Heart right ventricle (tissue), 16 donors: ENCODE results near the gene CFAP61. TPM values are rescaled to one million over a fixed set of nuclear protein-coding genes. Genes with fewer than 3 reads are reported as not detected.

Source experiments
- ATAC-seq, 8 donors: fragments of 200-7000 bp; cut with Tn5 transposase; one replicate each; pipeline ENCODE4 v1.9.1; 2020; ENCODE audit warnings: mild to moderate bottlenecking in 8 of 8, moderate library complexity in 8 of 8, moderate number of reproducible peaks in 1 of 8
- DNase-seq, 2 donors: peaks; one replicate each; pipeline ENCODE4 v3.0.0-alpha.2; 2020
- H3K27ac ChIP-seq, 10 donors: fragments of 200-600 bp; sonication (generic) in 2 of 10; one replicate each; pipeline versions ENCODE4 v1.5.0 to v1.8.0; 2020 to 2022; ENCODE audit warnings: mild to moderate bottlenecking in 3 of 10
- H3K27me3 ChIP-seq, 7 donors: fragments of 200-600 bp; one replicate each; pipeline ENCODE4 v1.8.0; 2021 to 2022; ENCODE audit warnings: mild to moderate bottlenecking in 2 of 7
- H3K36me3 ChIP-seq, 9 donors: fragments of 200-600 bp; sonication (generic) in 1 of 9; one replicate each; pipeline versions ENCODE4 v1.5.0 to v1.8.0; 2020 to 2022; ENCODE audit warnings: mild to moderate bottlenecking in 2 of 9
- H3K4me1 ChIP-seq, 9 donors: fragments of 200-600 bp; sonication (generic) in 1 of 9; one replicate each; pipeline versions ENCODE4 v1.5.0 to v1.8.0; 2020 to 2022; ENCODE audit warnings: mild to moderate bottlenecking in 4 of 9
- H3K4me3 ChIP-seq, 10 donors: fragments of 200-600 bp; sonication (generic) in 2 of 10; one replicate each; pipeline versions ENCODE4 v1.5.0 to v1.8.0; 2020 to 2022; ENCODE audit warnings: mild to moderate bottlenecking in 7 of 10, moderate library complexity in 2 of 10
- H3K9me3 ChIP-seq, 11 donors: fragments of 200-600 bp in 10 of 11; sonication (generic) in 2 of 11; one replicate each; pipeline versions ENCODE4 v1.5.0 to v1.8.0; 2013 to 2022; ENCODE audit warnings: mild to moderate bottlenecking in 2 of 11, control low read depth in 1 of 11, moderate library complexity in 1 of 11
- WGBS, 2 donors: extraction: QIAGEN DNeasy Blood & Tissue Kit; methylation state at CpG; one replicate each; pipeline ENCODE4 v1.1.7; 2013; ENCODE audit warnings: inconsistent platforms in 1 of 2; 5-methylcytosine and 5-hydroxymethylcytosine counted together
- intact Hi-C, 10 donors: fragments of 100-400 bp; cut with DNase I; formaldehyde crosslinking; loops; one replicate each; pipeline versions ENCODE4 v1.11.1 to v1.14.2; 2022
- polyA plus RNA-seq, 2 donors: library from polyadenylated mRNA; stranded (reverse); fragments of 200-250 nt; gene quantifications; one replicate each; pipeline ENCODE4 v1.2.3, GENCODE V29; 2013
- total RNA-seq, 10 donors: library from RNA; stranded (reverse); fragmentation: NEBNext Ultra II Directional in 3 of 10; extraction: Animal tissue kit (Norgen Biotek cat#: 25700) in 3 of 10; gene quantifications; one replicate each; pipeline versions ENCODE4 v1.2.1 to v1.2.4, GENCODE V29; 2021 to 2023
- TF ChIP-seq, protein P1 (sequence below), 9 donors: fragments of 200-600 bp; sonication (generic) in 2 of 9; IDR thresholded peaks; one replicate each; pipeline versions ENCODE4 v1.5.0 to v1.8.0; 2021 to 2022; ENCODE audit warnings: antibody characterized with exemption in 9 of 9, mild to moderate bottlenecking in 5 of 9, moderate library complexity in 1 of 9
- donor health status: Arrhythmogenic right ventricular cardiomyopathy.
- donor health status: ischemic (EF 13 %, LVEDD 7.1; RV severe dilation, severe dysfunction).
- donor health status: healthy with polysubstance abuse.
- donor health status: DM: no; HTN: yes; CAD: no.
- donor health status: DM: no; HTN: no; CAD: no.
- donor health status: ischemic (EF 25% LVEDD 6.9; RV normal size, moderate dysfunction).
- donor health status: ischemic (EF 25% LVEDD 5.7; RV mildly dilated, moderate dysfunction).
- donor health status: healthy.
- donor health status: DM: yes; HTN: yes; CAD: no.
- donor health status: Ischemic cardiomyopathy.
- donor health status: ischemic (EF 35%, LVEDD 5.7; RV mildly dilated, moderate dysfunction).
- donor health status: nonischemic (EF 11% LVEDD 7.7; RV severe dilation, severe dysfunction).
- donor health status: DM: yes; HTN: yes; CAD: no.
- donor health status: PGD.
- donor health status: ischemic (EF 29% LVEDD 5.4; RV normal size, mild dysfunction).
- donor health status: nonischemic (EF 23%, LVEDD 6.1; RV moderate dilation, normal function).

CFAP61 gene
- total and polyA plus RNA-seq, 12 donors, result 8.2 to 140 (median 60.6) TPM

DNA sequence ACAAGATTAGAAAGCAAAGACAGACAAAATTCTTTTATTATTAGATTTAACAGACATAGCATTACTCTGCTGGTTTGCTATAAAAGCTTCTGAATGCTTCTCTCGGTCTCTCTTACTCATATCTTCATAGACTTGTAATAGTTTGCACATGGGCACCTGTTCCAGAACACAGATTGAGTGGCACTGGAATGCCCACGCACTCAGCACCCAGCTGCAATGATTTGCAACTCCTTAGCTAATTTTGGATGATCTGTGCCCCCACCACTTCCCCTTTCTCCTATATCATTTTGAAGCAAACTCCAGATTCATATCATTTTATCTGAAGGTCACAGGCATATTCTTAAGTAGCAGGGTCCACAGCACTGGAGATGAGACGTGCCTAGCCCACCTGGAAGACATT is 148.8 kb downstream of the CFAP61 start:
- TF ChIP-seq, protein P1, sequence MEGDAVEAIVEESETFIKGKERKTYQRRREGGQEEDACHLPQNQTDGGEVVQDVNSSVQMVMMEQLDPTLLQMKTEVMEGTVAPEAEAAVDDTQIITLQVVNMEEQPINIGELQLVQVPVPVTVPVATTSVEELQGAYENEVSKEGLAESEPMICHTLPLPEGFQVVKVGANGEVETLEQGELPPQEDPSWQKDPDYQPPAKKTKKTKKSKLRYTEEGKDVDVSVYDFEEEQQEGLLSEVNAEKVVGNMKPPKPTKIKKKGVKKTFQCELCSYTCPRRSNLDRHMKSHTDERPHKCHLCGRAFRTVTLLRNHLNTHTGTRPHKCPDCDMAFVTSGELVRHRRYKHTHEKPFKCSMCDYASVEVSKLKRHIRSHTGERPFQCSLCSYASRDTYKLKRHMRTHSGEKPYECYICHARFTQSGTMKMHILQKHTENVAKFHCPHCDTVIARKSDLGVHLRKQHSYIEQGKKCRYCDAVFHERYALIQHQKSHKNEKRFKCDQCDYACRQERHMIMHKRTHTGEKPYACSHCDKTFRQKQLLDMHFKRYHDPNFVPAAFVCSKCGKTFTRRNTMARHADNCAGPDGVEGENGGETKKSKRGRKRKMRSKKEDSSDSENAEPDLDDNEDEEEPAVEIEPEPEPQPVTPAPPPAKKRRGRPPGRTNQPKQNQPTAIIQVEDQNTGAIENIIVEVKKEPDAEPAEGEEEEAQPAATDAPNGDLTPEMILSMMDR (IDR thresholded peaks at IDR 0.05), result no peak
- Histone ChIP-seq H3K27ac (no peak overlapping the region), H3K27me3 (peaks cover 0 to 8% (median 3%) of the 10 kb centered on the region in 7 donors), H3K9me3 (no peaks in the 10 kb centered on the region), H3K4me1 (peaks cover 0 to 34% (median 22%) of the 10 kb centered on the region in 9 donors), H3K4me3 (no peak overlapping the region), H3K36me3 (peaks cover 0 to 6% (median 0%) of the 10 kb centered on the region in 9 donors)
- peak in 4 of 8 donors; percentile 31 to 76 (median 58) for ATAC-seq
- DNase-seq, result no peak
- intact Hi-C loops, result no loop called here
- WGBS, 2 donors, result 56 to 66% methylated on average over 3 of the region's 3 CpGs

DNA sequence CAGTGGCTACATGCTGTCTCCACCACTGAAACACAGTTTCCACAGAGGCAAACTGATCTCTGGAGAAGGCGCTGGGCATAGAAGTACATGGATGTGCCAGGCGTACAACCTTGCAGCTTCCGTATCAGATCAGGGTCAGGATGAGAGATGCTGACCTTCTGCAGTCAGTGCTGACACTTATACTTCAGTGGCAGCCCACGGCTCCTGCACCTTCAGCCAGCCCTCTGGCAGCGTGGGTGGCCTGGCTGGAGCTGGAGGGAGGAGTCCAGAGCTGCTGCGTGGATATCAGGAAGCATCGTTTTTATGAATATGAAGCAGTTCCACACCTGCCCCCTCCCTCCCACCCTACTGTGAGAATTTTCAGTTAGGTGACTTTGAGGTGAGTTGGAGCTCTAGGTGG is 149.3 kb downstream of the CFAP61 start:
- peaks cover 0 to 34% (median 22%) of the 10 kb centered on the region in 9 donors for H3K4me1 ChIP-seq
- WGBS, 2 donors, result 59 to 65% methylated on average over 7 of the region's 7 CpGs
- H3K9me3 ChIP-seq, result no peaks in the 10 kb centered on the region
- peaks cover 0 to 8% (median 3%) of the 10 kb centered on the region in 7 donors for H3K27me3 ChIP-seq
- DNase-seq (no peak), ATAC-seq (peak in 4 of 8 donors; percentile 30 to 70 (median 44))
- intact Hi-C loops, result no loop called here
- TF ChIP-seq, protein P1 (IDR thresholded peaks at IDR 0.05), result no peak
- H3K36me3 ChIP-seq, result peaks cover 0 to 6% (median 0%) of the 10 kb centered on the region in 9 donors
- H3K27ac ChIP-seq, result no peak overlapping the region
- H3K4me3 ChIP-seq, result no peak overlapping the region

DNA sequence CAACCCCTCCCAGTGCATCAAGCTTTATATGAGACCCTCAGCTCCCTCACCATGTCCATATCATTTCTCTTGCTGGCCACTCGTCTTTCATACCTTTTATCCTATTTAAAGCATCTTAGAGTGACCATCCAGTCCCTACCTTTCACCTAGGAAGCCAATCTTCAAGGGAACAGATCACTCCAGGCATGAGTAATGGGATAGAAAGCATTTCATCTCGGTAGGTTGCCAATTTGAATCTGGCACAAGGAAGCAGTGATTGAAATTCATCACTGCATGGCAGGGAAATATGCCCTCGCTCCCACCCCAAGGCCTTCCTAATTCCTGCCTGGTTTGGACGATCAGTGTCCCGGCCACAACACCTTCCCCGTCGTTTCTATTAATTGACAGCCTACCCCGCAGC is 150.4 kb downstream of the CFAP61 start:
- Histone ChIP-seq H3K27me3 (peaks cover 0 to 8% (median 3%) of the 10 kb centered on the region in 7 donors), H3K4me3 (no peak overlapping the region), H3K9me3 (no peaks in the 10 kb centered on the region), H3K27ac (no peak overlapping the region), H3K36me3 (no peaks in the 10 kb centered on the region), H3K4me1 (peaks cover 0 to 34% (median 25%) of the 10 kb centered on the region in 9 donors)
- TF ChIP-seq, protein P1 (IDR thresholded peaks at IDR 0.05), result no peak
- no peak for ATAC-seq
- DNase-seq, result no peak
- 78% methylated on average over 8 of the region's 8 CpGs for WGBS, 2 donors
- intact Hi-C loops, result no loop called here

DNA sequence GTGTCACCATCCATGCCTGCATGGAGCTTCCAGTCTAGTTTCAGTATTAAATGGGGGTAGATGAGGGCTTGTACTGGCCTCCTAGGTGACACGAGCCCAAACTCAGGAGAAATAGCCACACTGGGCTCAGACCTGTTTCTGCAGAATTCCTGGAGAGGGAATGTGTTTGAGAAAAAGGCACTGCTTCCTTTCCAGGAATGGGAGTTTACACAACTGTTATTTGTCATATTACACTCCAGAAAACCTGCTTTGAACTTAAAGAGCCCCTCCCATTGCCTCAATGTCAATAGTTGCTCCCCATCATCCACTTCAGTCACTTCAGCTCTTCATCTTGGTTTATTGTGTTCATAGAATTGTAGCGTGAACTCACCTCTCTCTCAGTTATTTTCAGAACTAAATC is 151.5 kb downstream of the CFAP61 start:
- no peak for ATAC-seq
- TF ChIP-seq, protein P1 (IDR thresholded peaks at IDR 0.05), result no peak
- DNase-seq, result no peak
- Histone ChIP-seq H3K4me1 (peaks cover 0 to 25% (median 17%) of the 10 kb centered on the region in 9 donors), H3K27ac (no peak overlapping the region), H3K27me3 (peaks cover 0 to 8% (median 3%) of the 10 kb centered on the region in 7 donors), H3K36me3 (no peaks in the 10 kb centered on the region), H3K4me3 (no peak overlapping the region), H3K9me3 (no peaks in the 10 kb centered on the region)
- 78 to 83% methylated on average over 2 of the region's 2 CpGs for WGBS, 2 donors
- intact Hi-C loops, result no loop called here
